Umbilical cord (tissue), 2 donors: Measurements from ENCODE around the gene QSOX1. TPM values are rescaled to one million over a fixed set of nuclear protein-coding genes. Genes with fewer than 3 reads are reported as not detected.
"Not testable (repeated sequence)": the region's sequence is repeated elsewhere in the genome, so short reads cannot be mapped to it uniquely, and the experiment has no call there.

ENCODE experiments used
- DNase-seq: peaks from one replicate; pipeline ENCODE4 v3.0.0-alpha.2; 2015; ENCODE audit warnings: low spot score
- total RNA-seq: library from RNA; depleted of rRNA; stranded (reverse); fragments of >200 nt; gene quantifications from one replicate; pipeline ENCODE4 v1.2.3, GENCODE V29; 2014; ENCODE audit warnings: low replicate concordance; ENCODE audit not compliant: insufficient read depth

The QSOX1 gene
- total RNA-seq, 1 donor from 2014 or later = 55.9 TPM

DNA sequence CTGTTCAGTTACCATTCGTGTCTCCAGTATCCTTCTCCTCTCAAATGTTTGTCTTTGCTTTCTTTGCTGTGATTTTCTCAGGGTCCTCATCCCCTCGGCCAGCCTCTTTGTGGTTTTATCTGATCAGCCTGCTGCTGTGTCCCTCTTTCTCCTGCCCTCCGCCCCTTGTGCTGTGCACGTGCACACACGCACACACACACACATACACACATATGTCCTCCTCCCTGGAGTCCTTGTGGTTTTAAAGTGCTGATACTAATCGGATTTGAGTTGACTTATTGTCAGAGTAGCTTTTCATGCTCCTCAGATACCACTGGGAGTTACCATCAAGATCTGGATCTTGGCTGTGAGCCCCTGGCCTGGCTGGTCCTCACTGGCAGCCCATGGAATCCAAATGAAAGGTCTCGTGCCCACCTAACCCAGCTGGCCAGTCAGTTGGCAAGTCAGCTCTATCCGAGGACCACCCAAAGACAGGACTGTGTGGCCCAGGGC lies 34.1 kb downstream of the QSOX1 start:
- no peak for DNase-seq

DNA sequence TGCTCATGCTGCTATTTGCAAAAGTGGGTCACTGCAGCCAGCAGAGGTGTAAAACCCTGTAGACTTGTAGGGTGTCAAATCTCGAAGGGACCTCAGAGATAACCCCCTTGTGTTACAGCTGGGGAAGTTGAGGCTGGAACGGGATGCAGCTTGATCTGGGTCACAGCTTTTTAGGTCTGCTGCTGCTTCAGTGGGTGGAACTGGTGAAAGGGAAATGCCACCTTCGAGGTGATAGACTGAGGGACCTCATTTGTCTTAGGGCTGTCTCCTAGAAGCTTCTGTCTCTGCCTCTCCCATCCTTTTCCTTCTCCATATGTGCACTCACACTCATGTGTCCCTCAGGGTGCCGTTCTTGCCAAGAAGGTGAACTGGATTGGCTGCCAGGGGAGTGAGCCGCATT lies 35.4 kb downstream of the QSOX1 start:
- no peak for DNase-seq

DNA sequence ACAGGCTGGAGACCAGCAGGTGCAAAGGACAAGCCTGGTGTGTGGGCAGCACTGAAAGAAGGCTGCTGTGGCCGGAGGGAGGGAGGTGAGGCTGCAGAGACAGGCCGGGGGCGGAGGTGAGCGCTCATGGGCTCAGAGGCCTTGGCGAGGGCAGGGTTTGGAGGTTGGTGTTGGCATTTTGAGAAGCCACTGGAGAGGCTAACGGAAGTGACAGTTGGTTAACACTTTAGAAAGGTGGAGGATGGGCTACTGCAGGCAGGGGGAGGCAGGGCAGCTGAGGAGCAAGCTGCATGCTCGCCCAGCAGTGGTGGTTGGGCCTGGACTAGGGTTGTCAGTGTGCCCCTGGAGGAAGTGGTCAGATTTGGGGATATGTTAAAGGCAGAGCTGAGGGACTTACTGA lies 37.5 kb downstream of the QSOX1 start:
- no peak for DNase-seq

DNA sequence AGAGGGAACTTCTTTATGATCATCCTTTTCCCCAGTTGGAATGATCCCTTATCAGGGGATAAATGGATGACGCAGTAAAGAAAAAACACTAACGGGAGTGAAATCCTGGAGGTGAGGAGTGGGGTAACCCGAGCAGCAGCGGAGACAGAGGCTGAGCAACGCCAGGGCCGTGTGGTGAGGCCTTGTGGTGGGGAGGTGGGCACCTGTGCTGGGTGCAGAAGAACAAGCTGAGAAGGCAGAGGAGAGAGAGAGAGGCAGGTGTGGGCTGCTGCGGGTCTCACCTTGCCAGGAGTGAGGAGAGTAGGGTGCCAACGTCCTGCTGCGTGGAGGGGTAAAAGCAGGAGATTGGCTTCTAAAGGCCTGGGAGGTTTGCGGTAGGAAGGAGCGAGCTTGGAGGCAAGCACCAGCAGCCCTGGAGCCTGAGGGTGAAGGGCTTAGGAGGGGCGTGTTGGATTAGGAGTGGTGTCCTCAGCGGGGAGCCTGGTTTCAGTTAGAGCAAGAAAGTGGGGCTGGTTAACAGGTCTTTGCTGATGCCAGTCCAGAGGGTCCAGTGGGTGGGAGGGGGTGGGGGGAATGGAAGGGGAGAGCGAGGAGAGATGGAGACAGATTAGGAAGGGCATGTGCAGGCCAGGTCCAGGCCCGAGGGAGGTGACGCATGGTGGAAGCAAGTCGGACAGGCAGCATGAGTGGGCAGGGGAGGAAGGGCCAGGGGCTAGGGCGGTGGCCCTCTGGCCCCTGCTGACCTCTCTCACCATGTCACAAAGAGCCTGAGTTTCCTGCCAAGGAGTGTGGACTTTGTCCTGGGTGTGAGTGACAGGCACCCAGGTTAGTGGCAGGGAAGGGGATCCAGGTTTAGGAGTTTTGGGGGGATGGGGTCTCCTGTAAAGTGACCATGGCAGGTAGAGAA lies 38.7 kb downstream of the QSOX1 start:
- no peak for DNase-seq

DNA sequence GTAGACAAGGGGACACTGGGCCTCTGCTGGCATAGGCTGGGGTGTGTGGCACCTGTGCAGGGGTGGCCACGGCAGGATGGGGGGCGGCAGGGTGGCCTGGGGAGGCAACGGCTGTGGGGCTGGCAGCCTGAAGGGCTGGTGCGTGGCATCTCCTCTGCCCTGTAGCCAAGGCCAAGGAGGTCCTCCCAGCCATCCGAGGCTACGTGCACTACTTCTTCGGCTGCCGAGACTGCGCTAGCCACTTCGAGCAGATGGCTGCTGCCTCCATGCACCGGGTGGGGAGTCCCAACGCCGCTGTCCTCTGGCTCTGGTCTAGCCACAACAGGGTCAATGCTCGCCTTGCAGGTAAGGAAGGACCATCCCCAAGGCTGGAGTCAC lies 39.4 kb downstream of the QSOX1 start:
- DNase-seq = no peak

- DNase-seq = no peak
Measured at GRCh38 chr1:180194546-180195207, 40.0 kb downstream of the QSOX1 start.

DNA sequence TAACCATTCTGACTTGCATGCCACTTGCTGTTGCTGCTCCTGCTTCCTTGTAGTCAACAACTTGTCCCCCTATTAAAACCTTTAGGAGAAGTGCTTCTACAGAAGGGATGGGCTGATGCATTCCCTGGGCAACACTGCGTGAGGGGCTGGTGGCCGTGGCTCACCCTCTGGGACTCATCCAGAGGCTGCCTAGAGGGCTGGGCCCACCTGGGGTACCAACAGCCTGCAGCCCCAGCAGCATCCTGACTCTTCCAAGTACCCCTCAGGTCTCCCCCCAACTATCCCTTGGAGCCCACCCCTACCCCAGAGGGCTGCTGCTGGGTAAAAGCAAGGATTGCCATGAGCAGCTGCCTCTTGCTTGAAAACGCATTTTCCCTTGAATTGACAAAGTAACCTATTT lies 40.7 kb downstream of the QSOX1 start:
- DNase-seq = no peak

DNA sequence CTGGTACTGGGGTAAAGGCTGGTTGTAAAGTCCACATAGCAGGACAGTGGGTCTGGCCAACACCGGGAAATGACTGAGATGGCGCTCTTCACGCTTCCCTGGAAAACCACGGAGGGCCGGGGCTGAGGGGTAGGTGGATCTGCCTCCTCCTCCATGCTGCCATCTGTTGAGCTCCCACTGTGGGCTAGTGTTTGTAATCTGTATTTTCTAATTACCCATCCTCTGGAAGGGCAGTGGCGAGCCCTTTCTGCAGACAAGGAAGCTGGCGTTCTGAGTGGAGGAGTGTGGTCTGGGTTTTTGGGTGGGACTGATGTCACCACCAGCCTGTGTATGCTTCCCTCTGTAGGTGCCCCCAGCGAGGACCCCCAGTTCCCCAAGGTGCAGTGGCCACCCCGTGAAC lies 41.2 kb downstream of the QSOX1 start:
- DNase-seq = no peak

DNA sequence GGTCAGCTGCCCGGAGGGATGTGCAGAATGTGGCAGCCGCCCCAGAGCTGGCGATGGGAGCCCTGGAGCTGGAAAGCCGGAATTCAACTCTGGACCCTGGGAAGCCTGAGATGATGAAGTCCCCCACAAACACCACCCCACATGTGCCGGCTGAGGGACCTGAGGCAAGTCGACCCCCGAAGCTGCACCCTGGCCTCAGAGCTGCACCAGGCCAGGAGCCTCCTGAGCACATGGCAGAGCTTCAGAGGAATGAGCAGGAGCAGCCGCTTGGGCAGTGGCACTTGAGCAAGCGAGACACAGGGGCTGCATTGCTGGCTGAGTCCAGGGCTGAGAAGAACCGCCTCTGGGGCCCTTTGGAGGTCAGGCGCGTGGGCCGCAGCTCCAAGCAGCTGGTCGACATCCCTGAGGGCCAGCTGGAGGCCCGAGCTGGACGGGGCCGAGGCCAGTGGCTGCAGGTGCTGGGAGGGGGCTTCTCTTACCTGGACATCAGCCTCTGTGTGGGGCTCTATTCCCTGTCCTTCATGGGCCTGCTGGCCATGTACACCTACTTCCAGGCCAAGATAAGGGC lies 41.9 kb downstream of the QSOX1 start:
- DNase-seq = no peak

DNA sequence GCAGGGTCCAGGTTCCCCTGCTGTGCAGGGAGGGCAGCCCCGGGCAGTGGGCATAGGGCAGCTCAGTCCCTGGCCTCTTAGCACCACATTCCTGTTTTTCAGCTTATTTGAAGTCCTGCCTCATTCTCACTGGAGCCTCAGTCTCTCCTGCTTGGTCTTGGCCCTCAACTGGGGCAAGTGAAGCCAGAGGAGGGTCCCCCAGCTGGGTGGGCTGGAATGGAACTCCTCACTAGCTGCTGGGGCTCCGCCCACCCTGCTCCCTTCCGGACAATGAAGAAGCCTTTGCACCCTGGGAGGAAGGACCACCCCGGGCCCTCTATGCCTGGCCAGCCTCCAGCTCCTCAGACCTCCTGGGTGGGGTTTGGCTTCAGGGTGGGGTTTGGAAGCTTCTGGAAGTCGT lies 42.6 kb downstream of the QSOX1 start:
- no peak for DNase-seq

- no peak for DNase-seq
Measured at GRCh38 chr1:180198196-180198595, 43.5 kb downstream of the QSOX1 start.

DNA sequence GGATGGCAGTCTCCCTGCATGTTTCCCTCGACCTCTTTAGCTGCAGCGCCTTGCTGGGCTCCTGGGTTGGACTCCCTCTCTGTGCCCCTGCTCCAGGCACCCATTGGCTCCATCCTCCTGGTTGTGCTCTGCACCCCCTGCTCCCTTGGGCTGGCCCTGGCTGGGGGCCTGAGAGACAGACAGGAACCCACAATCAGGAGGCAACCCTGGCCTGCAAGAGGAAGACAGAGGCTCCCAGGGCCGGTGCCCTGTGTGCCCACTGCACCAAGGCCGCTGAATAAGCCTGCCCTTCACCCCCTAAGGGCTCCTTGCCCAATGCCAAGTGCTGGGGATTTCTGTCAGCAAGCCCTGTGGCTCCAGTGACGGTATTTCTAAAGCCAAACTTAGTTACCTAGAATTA lies 43.9 kb downstream of the QSOX1 start:
- DNase-seq = no peak

GRCh38 chr1:180199018-180199417 lies 44.3 kb downstream of the QSOX1 start:
- no peak for DNase-seq

- DNase-seq = no peak
Measured at GRCh38 chr1:180201451-180202200, 47.0 kb downstream of the QSOX1 start.

GRCh38 chr1:180202588-180202987 lies 47.9 kb downstream of the QSOX1 start:
- not testable (repeated sequence) for DNase-seq

GRCh38 chr1:180204231-180204630 lies 49.6 kb downstream of the QSOX1 start:
- DNase-seq = no peak

DNA sequence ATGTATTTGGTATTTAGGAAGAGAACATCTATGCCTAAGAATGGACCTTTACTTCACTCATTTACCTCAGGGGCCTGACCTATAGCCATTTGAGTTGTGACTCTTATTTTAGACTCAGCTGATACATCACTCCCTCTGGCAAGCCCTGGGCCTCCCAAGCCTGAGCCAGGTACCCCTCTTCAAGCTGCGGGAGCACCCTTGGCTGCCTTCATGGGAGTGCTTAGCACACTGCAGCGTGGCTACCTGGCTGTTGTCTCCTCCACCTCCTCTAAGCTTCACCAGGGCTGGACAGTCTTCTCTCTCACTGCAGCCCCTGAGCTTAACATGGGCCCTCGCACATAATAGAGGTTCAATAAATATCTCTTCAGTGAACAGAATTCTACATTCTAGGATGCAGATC lies 51.9 kb downstream of the QSOX1 start:
- no peak for DNase-seq

DNA sequence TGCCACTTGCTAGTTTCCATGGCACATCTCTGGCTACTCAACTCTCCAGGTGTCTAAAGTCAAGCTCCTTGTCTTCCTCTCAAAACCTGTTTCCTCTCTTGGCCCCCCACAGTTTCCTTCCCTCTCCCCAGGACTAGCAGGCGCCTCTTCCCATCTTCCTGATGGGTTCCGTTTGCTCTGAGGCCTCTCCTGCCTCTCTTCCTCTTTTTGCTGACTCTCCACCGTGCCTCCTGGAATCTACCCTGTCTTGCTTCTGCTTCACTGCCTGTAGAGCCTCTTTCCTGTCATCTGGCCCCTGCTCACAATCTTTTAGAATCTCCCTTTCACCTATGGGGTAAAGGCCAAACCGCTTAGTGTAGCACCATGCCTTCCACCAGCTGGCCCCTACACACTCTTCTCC lies 53.6 kb downstream of the QSOX1 start:
- no peak for DNase-seq

GRCh38 chr1:180210008-180210620 lies 55.4 kb downstream of the QSOX1 start:
- DNase-seq = no peak

GRCh38 chr1:180211156-180211859 lies 56.6 kb downstream of the QSOX1 start:
- DNase-seq = no peak

DNA sequence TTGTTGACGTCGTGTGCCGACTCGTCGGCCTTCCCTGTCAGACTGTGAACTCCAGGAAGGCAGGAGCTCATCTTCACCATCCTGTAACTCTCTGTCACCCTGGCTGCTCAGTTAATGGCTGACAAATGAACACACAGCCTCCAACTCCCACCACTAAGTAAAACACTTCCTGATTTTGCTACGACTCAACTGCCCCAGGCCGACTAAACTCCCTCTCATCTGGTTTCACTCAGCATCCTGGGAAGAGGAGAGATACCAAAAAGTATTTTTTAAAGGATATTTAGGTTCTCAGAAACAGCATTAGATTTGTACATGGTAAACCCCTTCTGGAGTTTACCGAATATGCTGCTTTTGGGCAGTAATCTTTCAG lies 57.2 kb downstream of the QSOX1 start:
- DNase-seq = no peak
